ENCODE results near the gene THSD4.

- TF ChIP-seq, protein P1, sequence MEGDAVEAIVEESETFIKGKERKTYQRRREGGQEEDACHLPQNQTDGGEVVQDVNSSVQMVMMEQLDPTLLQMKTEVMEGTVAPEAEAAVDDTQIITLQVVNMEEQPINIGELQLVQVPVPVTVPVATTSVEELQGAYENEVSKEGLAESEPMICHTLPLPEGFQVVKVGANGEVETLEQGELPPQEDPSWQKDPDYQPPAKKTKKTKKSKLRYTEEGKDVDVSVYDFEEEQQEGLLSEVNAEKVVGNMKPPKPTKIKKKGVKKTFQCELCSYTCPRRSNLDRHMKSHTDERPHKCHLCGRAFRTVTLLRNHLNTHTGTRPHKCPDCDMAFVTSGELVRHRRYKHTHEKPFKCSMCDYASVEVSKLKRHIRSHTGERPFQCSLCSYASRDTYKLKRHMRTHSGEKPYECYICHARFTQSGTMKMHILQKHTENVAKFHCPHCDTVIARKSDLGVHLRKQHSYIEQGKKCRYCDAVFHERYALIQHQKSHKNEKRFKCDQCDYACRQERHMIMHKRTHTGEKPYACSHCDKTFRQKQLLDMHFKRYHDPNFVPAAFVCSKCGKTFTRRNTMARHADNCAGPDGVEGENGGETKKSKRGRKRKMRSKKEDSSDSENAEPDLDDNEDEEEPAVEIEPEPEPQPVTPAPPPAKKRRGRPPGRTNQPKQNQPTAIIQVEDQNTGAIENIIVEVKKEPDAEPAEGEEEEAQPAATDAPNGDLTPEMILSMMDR (conservative IDR thresholded peaks at IDR 0.05; ENCODE audit: low read depth, low read length) = no peak
- no peak for TF ChIP-seq EZH2 (IDR thresholded peaks at IDR 0.05; ENCODE audit: low read length, unreplicated experiment)
These were observed 231.2 kb downstream of the THSD4 start for GRCh38 chr15:71346464-71346863.
